GM06990 (cell line): ENCODE measurements around the gene CDR2.

Experiments
- DNase-seq: peaks from one replicate; pipeline ENCODE4 v3.0.0-alpha.2; 2011; ENCODE audit not compliant: insufficient read length; ENCODE audit errors: extremely low read depth
- H3K27me3 ChIP-seq: replicated peaks from 2 replicates; pipeline ENCODE4 v1.6.0; 2011; ENCODE audit warnings: low read length; ENCODE audit not compliant: control insufficient read depth, insufficient read depth
- H3K36me3 ChIP-seq: 2 replicates; pipeline ENCODE4 v1.5.1; 2011; ENCODE audit warnings: low read length; ENCODE audit not compliant: control insufficient read depth, insufficient read depth
- H3K4me3 ChIP-seq: replicated peaks from 2 replicates; pipeline ENCODE4 v1.5.1; 2011; ENCODE audit warnings: low read depth, mild to moderate bottlenecking, control low read depth, low read length
- TF ChIP-seq, protein P1 (sequence below): IDR thresholded peaks from 2 replicates; pipeline ENCODE4 v1.5.1; 2011; ENCODE audit warnings: low read length, control low read depth, mild to moderate bottlenecking, inconsistent platforms; ENCODE audit not compliant: insufficient read depth, poor library complexity, severe bottlenecking

The CDR2 gene

DNA sequence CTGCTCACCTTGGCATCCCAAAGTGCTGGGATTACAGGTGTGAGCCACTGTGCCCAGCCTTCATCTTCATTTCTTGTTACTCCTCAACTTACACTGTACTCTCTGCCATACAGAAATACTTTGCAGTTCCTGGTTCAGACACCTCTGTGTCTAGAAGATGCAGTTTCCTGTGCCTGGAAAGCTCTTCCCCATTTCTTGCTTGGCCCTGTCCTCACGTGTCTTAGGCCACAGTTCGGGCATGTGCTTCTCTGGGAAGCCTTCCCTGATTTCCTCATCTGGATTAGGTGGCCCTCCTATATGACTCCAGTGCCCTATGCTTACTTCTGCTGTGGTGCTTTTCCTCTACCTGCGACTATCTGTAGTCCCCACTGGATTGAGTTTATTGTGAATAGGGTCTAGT lies 26.5 kb upstream of the CDR2 start:
- H3K36me3 ChIP-seq: no peaks in the 10 kb centered on the region
- no peak overlapping the region for H3K4me3 ChIP-seq
- TF ChIP-seq, protein P1, sequence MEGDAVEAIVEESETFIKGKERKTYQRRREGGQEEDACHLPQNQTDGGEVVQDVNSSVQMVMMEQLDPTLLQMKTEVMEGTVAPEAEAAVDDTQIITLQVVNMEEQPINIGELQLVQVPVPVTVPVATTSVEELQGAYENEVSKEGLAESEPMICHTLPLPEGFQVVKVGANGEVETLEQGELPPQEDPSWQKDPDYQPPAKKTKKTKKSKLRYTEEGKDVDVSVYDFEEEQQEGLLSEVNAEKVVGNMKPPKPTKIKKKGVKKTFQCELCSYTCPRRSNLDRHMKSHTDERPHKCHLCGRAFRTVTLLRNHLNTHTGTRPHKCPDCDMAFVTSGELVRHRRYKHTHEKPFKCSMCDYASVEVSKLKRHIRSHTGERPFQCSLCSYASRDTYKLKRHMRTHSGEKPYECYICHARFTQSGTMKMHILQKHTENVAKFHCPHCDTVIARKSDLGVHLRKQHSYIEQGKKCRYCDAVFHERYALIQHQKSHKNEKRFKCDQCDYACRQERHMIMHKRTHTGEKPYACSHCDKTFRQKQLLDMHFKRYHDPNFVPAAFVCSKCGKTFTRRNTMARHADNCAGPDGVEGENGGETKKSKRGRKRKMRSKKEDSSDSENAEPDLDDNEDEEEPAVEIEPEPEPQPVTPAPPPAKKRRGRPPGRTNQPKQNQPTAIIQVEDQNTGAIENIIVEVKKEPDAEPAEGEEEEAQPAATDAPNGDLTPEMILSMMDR: no peak
- no peaks in the 10 kb centered on the region for H3K27me3 ChIP-seq
- no peak for DNase-seq

- Histone ChIP-seq H3K27me3 (no peaks in the 10 kb centered on the region), H3K36me3 (no peaks in the 10 kb centered on the region), H3K4me3 (no peak overlapping the region)
- TF ChIP-seq, protein P1: no peak
- no peak for DNase-seq
Observed at GRCh38 chr16:22397931-22398330, 23.5 kb upstream of the CDR2 start.

- Histone ChIP-seq H3K27me3 (no peaks in the 10 kb centered on the region), H3K36me3 (no peaks in the 10 kb centered on the region), H3K4me3 (no peak overlapping the region)
- DNase-seq: no peak
- TF ChIP-seq, protein P1: no peak
Observed at GRCh38 chr16:22397464-22397863, 23.0 kb upstream of the CDR2 start.

- TF ChIP-seq, protein P1: no peak
- H3K4me3 ChIP-seq: no peak overlapping the region
- no peaks in the 10 kb centered on the region for H3K36me3 ChIP-seq
- H3K27me3 ChIP-seq: no peaks in the 10 kb centered on the region
- DNase-seq: no peak
Observed at GRCh38 chr16:22395960-22396359, 21.5 kb upstream of the CDR2 start.

DNA sequence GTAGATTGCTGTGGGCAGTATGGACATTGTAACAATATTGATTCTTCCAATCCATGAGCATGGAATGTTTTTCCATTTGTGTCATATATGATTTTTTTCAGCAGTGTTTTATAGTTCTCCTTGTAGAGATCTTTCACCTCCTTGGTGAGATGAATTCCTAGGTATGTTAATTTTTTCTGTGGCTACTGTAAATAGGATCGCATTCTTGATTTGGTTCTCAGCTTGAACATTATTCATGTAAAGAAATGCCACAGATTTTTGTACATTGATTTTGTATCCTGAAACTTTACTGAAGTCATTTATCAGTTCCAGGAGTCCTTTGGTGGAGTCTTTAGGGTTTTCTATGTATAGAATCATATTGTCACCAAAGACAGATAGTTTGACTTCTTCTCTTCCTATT lies 19.7 kb upstream of the CDR2 start:
- no peak overlapping the region for H3K4me3 ChIP-seq
- TF ChIP-seq, protein P1: no peak
- no peaks in the 10 kb centered on the region for H3K27me3 ChIP-seq
- DNase-seq: no peak
- no peaks in the 10 kb centered on the region for H3K36me3 ChIP-seq

GRCh38 chr16:22388101-22388644 lies 13.8 kb upstream of the CDR2 start:
- Histone ChIP-seq H3K4me3 (no peak overlapping the region), H3K27me3 (no peaks in the 10 kb centered on the region), H3K36me3 (no peaks in the 10 kb centered on the region)
- TF ChIP-seq, protein P1: no peak
- DNase-seq: no peak
